Hypothalamus (tissue), 51 donors: ENCODE results near the gene SOAT1.
A peak's percentile ranks its signal among the peaks of the same experiment; 100 is the strongest.
"Not testable (repeated sequence)": the region's sequence is repeated elsewhere in the genome, so short reads cannot be mapped to it uniquely, and the experiment has no call there.

Experiments
- DNase-seq, 51 donors: peaks; one replicate each; lab custom pipeline; 2025; lab: John Stamatoyannopoulos, UW

SOAT1 gene

DNA sequence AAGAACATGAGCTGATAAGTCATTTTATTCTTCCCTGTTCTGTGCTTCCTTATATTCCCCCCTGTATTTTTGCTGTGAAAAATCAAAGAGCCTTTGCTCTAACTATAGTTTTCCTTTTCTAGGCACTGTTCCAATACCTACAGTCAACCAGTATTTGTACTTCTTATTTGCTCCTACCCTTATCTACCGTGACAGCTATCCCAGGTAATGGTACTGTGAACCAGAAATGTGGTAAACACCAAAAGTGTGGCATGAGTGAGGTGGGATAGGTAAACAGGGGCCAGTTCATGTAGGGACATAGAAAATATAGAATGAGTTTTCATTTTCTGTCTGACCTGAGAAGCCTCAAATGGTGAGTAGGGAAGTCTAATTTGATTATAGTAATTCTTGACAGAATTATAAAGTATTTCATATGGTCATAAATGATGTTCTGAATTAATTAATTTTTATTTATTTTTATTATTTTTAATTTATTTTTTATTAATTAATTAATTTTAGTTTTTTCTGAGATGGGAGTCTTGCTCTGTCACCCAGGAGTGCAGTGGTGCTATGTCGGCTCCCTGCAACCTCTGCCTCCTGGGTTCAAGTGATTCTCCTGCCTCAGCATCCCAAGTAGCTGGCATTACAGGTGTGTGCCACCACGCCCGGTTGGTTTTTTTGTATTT is 49.3 kb downstream of the SOAT1 start:
- DNase-seq, result no peak

DNA sequence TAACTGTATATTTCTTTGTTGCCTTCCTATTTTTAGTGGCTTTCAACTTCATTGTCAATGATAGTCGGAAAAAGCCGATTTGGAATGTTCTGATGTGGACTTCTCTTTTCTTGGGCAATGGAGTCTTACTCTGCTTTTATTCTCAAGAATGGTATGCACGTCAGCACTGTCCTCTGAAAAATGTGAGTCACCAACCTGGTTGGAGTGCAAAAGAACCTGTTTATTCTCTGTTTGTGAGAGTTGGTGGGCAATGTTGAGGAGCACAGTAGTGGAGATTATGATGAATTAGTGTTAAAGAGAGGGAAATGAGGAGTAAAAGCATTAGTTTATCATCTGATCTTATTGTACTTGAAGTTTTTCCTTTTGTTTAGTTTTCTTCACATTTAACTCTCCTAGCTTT is 57.7 kb downstream of the SOAT1 start:
- no peak for DNase-seq

DNA sequence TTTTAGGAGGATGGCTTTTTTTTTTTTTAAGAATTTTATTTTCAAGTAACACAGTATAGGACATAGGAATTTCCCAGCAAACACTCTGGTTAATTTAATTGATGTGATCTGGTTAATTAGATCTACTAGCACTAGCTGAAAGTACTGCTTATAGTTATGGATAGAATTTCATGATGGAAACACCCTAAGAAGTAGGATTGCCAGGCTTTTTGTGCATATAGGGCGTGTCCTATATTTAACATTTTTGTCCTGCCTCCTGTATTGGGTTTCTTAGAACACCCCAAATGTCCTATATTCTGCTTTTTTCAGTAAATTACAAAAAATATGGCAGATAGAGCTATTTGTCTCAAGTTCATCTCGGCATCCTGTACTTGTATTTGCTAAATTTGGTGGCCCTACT is 58.6 kb downstream of the SOAT1 start:
- DNase-seq, result no peak

DNA sequence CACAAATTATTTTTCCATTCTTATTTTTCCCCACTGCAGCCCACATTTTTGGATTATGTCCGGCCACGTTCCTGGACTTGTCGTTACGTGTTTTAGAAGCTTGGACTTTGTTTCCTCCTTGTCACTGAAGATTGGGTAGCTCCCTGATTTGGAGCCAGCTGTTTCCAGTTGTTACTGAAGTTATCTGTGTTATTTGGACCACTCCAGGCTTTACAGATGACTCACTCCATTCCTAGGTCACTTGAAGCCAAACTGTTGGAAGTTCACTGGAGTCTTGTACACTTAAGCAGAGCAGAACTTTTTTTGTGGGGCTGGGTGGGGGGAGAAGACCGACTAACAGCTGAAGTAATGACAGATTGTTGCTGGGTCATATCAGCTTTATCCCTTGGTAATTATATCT is 59.9 kb downstream of the SOAT1 start:
- DNase-seq, result no peak

DNA sequence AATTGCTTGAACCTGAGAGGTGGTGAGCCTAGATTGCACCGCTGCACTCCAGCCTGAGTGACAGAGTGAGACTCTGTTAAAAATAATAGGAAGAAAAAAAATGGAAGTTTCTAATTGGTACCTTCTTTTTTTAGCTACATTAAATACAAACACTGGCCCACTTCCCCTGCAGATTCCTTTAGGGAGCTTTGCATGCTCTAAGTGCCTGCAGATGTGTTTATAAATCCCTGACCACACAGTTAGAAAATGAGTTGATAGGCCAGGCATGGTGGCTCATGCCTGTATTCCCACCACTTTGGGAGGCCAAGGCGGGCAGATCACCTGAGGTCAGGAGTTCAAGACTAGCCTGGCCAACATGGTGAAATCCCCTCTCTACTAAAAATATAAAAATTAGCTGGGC is 68.0 kb downstream of the SOAT1 start:
- not testable (repeated sequence) for DNase-seq

DNA sequence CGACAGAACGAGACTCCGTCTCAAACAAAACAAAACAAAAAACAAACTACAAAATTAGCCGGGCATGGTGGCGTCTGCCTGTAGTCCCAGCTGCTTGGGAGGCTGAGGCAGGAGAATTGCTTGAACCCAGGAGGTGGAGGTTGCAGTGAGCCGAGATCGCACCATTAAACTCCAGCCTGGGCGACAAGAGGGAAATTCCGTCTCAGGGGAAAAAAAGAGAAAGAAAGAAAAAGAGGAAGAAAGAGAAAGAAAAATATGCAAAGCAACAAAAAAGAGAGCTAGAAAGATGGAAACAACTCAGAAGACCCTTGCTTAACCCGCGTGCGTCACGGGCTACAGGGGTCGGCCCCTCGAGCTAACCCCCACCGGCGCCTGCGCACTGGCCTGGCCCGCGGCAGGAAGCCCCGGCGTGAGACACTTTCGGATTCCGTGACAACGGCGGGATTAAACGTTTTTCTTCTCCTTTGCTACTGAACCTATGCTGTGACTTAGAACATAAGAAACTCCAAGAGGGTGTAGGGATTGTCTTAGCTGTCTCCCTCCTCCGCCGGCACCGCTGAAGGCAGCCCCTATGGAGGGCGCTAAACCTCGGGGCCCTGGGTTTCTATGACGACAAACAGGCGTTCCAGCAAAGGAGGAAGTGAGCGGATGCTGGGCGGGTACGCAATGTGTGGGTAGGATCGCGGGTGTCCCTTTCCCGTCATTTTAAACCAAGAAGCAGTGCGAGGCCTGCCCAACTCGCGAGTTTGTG is 71.9 kb downstream of the SOAT1 start, which contains the start of gene AXDND1:
Gene AXDND1 (plus strand): TSS at position 630 of the 751 bp plus-strand sequence. CDS start 539 bp downstream, outside the sequence.
- peak; percentile 22 to 90 (median 71) for DNase-seq

DNA sequence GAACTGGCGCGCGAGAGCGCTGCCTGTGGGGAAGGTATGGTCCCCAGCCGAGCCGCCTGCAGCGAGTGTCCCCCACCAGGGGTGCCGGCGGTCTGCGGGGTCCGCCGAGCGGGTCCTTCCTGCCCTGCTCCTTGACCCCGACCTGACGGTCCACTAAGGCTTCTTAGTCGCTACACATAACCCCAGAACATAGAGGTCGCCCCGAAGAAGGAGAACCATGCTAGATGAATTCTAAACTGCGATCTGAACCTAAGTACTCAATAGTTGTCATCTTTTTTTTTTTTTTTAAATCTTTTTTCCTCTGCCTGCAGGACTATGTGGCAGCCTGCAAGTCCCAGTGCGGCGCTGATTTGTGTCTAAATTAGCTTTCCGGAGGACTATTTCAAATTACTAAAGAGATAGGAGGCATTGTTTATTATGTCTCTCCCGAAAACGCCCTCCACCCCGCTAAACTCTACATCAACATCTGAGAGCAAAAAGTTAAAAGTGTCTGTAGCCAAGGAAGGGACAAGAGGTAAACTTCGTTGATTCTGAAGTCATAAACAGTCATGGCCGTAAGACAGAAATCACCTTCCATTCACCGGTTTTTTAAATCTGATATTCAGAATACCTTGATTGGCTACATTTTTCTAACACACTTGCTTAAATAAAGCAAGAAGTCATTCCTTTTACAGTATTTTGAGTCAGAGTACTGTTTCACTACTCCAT is 72.7 kb downstream of the SOAT1 start:
- DNase-seq, result peak in 2 of 51 donors; percentile 62 to 66

DNA sequence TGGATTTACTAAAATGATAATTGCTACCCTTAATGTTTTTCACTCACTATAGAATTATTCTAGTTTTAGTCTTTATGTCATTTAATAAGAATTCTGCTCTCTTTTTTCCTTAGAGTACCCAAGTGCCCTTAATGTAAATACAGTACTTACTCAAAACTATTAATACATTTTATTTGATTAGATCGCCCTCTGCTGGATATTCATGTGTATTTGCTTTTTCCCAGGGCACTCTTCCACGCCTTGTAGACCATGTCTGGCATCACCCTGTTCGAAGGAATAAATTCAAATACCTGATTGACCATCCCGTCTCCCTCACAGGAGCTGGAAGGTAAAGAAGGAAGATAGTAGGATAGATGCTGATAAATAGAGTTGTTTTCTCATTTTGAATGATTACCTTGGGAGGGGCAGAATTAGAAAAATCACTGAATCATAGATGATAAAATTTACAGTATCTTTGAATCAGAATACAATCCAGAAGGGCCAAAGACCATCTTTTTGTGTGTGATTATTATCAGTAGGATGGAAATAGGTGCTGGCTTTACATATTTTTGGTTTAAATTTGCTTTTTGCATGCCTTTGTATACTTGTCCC is 76.2 kb downstream of the SOAT1 start:
- peak in 7 of 51 donors; percentile 0 to 64 (median 1) for DNase-seq

- no peak for DNase-seq
Observed at GRCh38 chr1:179372160-179372559, 78.6 kb downstream of the SOAT1 start.

DNA sequence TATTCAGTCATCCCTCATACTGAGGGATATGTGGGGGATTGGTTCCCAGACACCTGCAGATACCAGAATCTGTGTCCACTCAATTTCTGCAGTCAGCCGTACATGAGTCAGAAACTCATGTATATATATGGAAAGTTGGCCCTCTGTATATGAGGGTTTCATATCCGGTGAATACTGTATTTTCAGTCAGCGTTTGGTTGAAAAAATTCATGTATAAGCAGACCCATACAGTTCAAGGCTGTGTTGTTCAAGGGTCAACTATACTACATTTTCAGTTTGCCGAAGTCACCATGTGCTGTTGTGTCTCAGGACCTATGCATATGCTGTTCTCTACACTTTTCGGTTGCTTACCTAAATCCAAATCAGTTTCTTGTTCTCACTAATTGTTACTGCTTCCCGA is 82.6 kb downstream of the SOAT1 start:
- DNase-seq, result no peak

GRCh38 chr1:179380299-179380698 is 86.7 kb downstream of the SOAT1 start:
- no peak for DNase-seq

- no peak for DNase-seq
Observed at GRCh38 chr1:179384027-179384426, 90.4 kb downstream of the SOAT1 start.

DNA sequence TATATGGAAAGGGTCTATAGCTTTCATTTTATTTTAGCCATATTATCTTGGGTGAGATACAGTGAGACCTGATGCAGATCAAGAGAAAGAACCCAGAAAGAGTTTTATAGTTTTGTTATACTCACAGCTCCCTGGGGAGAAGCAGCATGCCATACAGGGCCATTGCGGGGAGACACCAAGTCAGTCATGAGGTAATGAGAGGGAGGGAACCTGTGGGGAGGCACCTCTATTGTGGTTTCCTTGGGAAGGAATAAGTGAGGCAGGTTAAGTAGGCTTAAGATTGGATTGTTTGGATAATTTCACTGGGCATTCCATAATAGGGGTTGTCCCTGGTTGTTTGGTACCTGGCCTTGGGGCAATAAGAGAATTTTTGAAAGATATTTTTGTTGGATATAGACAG is 91.9 kb downstream of the SOAT1 start:
- no peak for DNase-seq

- DNase-seq, result no peak
Observed at GRCh38 chr1:179393721-179394120, 100.1 kb downstream of the SOAT1 start.

DNA sequence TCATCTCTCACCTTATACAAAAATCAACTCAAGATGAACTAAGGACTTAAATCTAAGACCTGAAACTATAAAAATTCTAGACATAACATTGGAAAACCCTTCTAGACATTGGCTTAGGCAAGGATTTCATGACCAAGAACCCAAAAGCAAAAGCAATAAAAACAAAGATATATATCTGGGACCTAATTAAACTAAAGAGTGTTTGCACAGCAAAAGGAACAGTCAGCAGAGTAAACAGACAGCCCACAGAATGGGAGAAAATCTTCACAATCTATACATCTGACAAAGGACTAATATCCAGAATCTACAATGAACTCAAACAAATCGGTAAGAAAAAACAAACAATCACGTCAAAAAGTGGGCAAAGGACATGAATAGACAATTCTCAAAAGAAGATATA is 105.8 kb downstream of the SOAT1 start:
- not testable (repeated sequence) for DNase-seq
